SU-DHL-6 (cell line): ENCODE data around the gene STAG3.
"Not testable (repeated sequence)": the region's sequence is repeated elsewhere in the genome, so short reads cannot be mapped to it uniquely, and the experiment has no call there.

Experiments
- H2AFZ ChIP-seq: fragments of 200-600 bp; sonication (generic); 2 replicates; pipeline ENCODE4 v1.6.1; 2014; ENCODE audit warnings: low read depth, mild to moderate bottlenecking, moderate library complexity, mixed read lengths, antibody characterized with exemption, low read length; ENCODE audit not compliant: severe bottlenecking
- H3F3A ChIP-seq: fragments of 200-600 bp; shearing (Covaris generic); 2 replicates; pipeline ENCODE4 v1.6.0; 2016; ENCODE audit warnings: antibody characterized with exemption, mild to moderate bottlenecking; ENCODE audit not compliant: insufficient read depth
- H3K27ac ChIP-seq: fragments of 200-600 bp; sonication (generic); 2 replicates; pipeline ENCODE4 v1.5.1; 2016; ENCODE audit warnings: low read depth, mild to moderate bottlenecking, low read length, moderate library complexity, mixed read lengths
- H3K27me3 ChIP-seq: fragments of 200-600 bp; sonication (generic), shearing (Covaris generic); 2 replicates; pipeline ENCODE4 v1.6.0; 2014; ENCODE audit warnings: mild to moderate bottlenecking, low read length
- H3K36me3 ChIP-seq: fragments of 200-600 bp; sonication (generic); 2 replicates; pipeline ENCODE4 v1.6.1; 2014; ENCODE audit warnings: mild to moderate bottlenecking, low read length, mixed read lengths
- H3K4me2 ChIP-seq: fragments of 300-600, 200-600 bp; shearing (Covaris generic), sonication (generic); 2 replicates; pipeline ENCODE4 v1.6.0; 2014; ENCODE audit warnings: low read length, low read depth, mild to moderate bottlenecking; ENCODE audit not compliant: poor library complexity, severe bottlenecking
- H3K4me3 ChIP-seq: fragments of 200-600 bp; sonication (generic); 2 replicates; pipeline ENCODE4 v1.5.1; 2014; ENCODE audit warnings: antibody characterized with exemption, low read length, mild to moderate bottlenecking, mixed read lengths; ENCODE audit not compliant: insufficient read depth, poor library complexity, severe bottlenecking
- H3K79me2 ChIP-seq: fragments of 200-600 bp; sonication (generic); 2 replicates; pipeline ENCODE4 v1.6.1; 2014; ENCODE audit warnings: mild to moderate bottlenecking, low read length, moderate library complexity; ENCODE audit not compliant: insufficient read depth
- H3K9ac ChIP-seq: fragments of 200-600 bp; sonication (generic); 2 replicates; pipeline ENCODE4 v1.7.0; 2014; ENCODE audit warnings: mild to moderate bottlenecking, low read length
- H3K9me2 ChIP-seq: fragments of 200-600 bp; sonication (generic); replicated peaks from 2 replicates; pipeline ENCODE4 v1.6.1; 2014; ENCODE audit warnings: low read length; ENCODE audit not compliant: insufficient read depth
- H3K9me3 ChIP-seq: fragments of 200-600 bp; sonication (generic); 2 replicates; pipeline ENCODE4 v1.6.1; 2014; ENCODE audit warnings: low read length, mixed read lengths; ENCODE audit not compliant: insufficient read depth
- H4K20me1 ChIP-seq: fragments of 200-600 bp; sonication (generic); 2 replicates; pipeline ENCODE4 v1.6.1; 2014; ENCODE audit warnings: low read depth, mild to moderate bottlenecking, antibody characterized with exemption, low read length, moderate library complexity, mixed read lengths
- EZH2phosphoT487 ChIP-seq: fragments of 200-600 bp; sonication (generic), shearing (Covaris generic); conservative IDR thresholded peaks from 2 replicates; pipeline ENCODE4 v1.6.1; 2018; ENCODE audit warnings: mild to moderate bottlenecking, antibody characterized with exemption, low read length, moderate library complexity, mixed read lengths
- TF ChIP-seq, protein P1 (sequence below): fragments of 200-600 bp; sonication (generic); IDR thresholded peaks from one replicate; pipeline ENCODE4 v1.5.1; 2017; ENCODE audit warnings: antibody characterized with exemption, mild to moderate bottlenecking, low read length, moderate library complexity; ENCODE audit not compliant: insufficient read depth, poor library complexity, severe bottlenecking

Gene STAG3

DNA sequence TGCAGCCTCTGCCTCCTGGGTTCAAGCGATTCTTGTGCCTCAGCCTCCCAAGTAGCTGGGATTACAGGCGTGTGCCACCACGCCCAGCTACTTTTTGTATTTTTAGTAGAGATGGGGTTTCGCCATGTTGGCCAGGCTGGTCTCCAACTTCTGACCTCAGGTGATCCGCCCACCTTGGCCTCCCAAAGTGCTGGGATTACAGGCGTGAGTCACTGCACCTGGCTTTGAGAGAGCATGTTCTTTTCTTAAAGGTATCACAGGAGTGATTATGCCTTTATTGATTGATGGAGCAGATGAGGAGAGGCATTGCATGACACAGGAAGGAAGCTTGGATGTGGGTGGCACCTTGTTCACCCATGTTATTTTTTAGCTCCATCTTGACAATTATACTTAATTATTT lies 5.4 kb downstream of the STAG3 start:
- H3K4me3 ChIP-seq, H3K4me2 ChIP-seq, H3K36me3 ChIP-seq, H4K20me1 ChIP-seq, H3K9me2 ChIP-seq, H3K79me2 ChIP-seq, H3K9ac ChIP-seq, H3K9me3 ChIP-seq, H3K27me3 ChIP-seq: not testable (repeated sequence)
- Histone ChIP-seq H3F3A (peaks cover 36% of the 10 kb centered on the region), H3K27ac (peak overlapping the region; percentile 48; the same call in 1 of the 2 replicates), H2AFZ (peak overlapping the region; percentile 84)

DNA sequence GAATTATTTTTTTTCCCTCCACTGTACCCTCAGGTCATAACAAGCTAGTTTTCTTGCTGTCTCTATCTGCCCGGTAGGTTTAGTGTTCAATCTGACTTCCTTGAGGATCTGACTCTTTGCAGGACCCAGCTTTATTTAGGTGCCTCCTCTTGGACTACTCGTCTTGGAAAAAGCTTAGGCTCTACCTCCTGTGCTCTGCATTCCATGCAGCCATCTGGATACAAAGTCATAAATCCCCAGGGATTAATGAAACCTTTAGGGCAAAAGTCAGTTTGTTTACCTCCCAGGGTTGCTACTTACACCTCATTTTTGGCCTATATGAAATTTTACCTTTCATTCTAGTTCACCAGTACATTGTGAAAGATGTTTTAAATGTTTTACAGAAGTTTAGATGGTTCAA lies 8.0 kb downstream of the STAG3 start:
- Histone ChIP-seq H3K9ac (no peak overlapping the region), H3K27ac (no peak overlapping the region), H3K4me3 (no peak overlapping the region), H3K9me2 (no peaks in the 10 kb centered on the region), H3K4me2 (no peak overlapping the region), H4K20me1 (no peaks in the 10 kb centered on the region), H3K79me2 (no peaks in the 10 kb centered on the region), H3K9me3 (no peaks in the 10 kb centered on the region), H3F3A (peaks cover 27% of the 10 kb centered on the region), H3K27me3 (no peaks in the 10 kb centered on the region), H3K36me3 (no peaks in the 10 kb centered on the region), H2AFZ (no peak overlapping the region)
- TF ChIP-seq, protein P1, sequence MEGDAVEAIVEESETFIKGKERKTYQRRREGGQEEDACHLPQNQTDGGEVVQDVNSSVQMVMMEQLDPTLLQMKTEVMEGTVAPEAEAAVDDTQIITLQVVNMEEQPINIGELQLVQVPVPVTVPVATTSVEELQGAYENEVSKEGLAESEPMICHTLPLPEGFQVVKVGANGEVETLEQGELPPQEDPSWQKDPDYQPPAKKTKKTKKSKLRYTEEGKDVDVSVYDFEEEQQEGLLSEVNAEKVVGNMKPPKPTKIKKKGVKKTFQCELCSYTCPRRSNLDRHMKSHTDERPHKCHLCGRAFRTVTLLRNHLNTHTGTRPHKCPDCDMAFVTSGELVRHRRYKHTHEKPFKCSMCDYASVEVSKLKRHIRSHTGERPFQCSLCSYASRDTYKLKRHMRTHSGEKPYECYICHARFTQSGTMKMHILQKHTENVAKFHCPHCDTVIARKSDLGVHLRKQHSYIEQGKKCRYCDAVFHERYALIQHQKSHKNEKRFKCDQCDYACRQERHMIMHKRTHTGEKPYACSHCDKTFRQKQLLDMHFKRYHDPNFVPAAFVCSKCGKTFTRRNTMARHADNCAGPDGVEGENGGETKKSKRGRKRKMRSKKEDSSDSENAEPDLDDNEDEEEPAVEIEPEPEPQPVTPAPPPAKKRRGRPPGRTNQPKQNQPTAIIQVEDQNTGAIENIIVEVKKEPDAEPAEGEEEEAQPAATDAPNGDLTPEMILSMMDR = no peak
- TF ChIP-seq EZH2phosphoT487 = no peak

DNA sequence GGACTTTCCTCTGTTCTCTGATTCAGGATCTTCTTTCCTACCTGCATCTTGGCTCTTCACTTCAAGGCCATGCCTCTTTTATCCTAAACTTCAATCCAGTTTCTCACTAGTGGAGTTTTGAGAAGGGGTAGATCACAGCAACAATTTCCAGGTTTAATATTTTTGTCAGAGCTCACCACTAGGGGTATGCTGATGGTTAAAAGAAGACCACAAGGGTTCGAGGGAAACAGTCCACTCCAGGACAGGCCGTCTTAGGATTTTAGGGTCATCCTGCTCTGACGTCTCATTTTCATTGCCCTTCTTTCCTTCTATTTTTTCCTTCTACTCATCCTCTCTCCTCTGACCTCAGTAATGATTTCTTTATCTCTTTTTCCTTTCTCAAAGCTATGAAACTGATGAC lies 11.3 kb downstream of the STAG3 start:
- Histone ChIP-seq H3K9ac (peak overlapping the region; percentile 52), H3K4me2 (peak overlapping the region; percentile 62), H3K9me3 (no peaks in the 10 kb centered on the region), H3K9me2 (no peaks in the 10 kb centered on the region), H3K27ac (peak overlapping the region; percentile 94), H3K27me3 (no peaks in the 10 kb centered on the region), H3K36me3 (no peaks in the 10 kb centered on the region), H3F3A (peaks cover 38% of the 10 kb centered on the region), H4K20me1 (no peaks in the 10 kb centered on the region), H2AFZ (peak overlapping the region; percentile 6), H3K79me2 (no peaks in the 10 kb centered on the region), H3K4me3 (no peak overlapping the region)
- TF ChIP-seq, protein P1 = peak; percentile 34
- TF ChIP-seq EZH2phosphoT487 = no peak

DNA sequence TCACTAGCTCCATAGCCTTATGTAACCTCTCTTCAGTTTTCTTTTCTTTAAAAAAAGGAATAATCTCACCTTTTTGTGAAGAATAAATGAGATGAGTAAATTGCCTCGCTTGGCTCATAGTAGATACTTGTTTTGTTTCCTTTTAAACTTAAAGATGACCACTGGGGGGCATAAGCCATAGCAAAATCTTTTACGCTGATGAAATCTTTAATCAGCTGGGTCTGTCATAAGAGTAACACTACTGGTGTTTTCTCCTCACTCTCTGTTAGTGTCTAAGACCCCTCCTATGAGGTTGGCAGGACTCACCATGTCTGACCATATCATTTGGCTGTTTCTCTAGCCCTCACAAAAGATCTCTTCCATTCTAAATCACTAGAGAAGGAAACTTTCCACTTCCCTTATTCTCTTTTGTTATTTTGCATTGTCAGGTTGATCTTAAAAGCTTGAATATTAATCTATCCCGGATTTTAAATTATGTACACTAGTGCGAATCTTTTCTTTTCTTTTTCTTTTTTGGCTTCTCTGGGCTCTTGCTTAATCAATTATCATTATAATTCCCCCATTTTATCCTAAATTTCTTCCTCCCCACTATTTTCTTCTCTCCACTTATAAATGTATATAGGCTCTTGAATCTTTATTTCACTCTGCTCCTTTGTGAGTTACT lies 12.5 kb downstream of the STAG3 start:
- Histone ChIP-seq H3F3A (peaks cover 50% of the 10 kb centered on the region), H3K4me2 (peak overlapping the region; percentile 62), H3K79me2 (no peaks in the 10 kb centered on the region), H3K9me3 (no peaks in the 10 kb centered on the region), H3K9me2 (no peaks in the 10 kb centered on the region), H3K9ac (peak overlapping the region; percentile 52), H3K27ac (peak overlapping the region; percentile 94), H3K4me3 (peak overlapping the region; percentile 24), H3K36me3 (no peaks in the 10 kb centered on the region), H4K20me1 (no peaks in the 10 kb centered on the region), H3K27me3 (no peaks in the 10 kb centered on the region), H2AFZ (peak overlapping the region; percentile 39)
- TF ChIP-seq, protein P1 = peak; percentile 81
- no peak for TF ChIP-seq EZH2phosphoT487
